Vagina (tissue), 2 donors: ENCODE measurements around the gene R3HDM4.

Source experiments
- CTCF ChIP-seq, 3 experiments: fragments of 450-650 bp in 2 of 3; fragments of 200-600 bp in 1 of 3; sonication (generic) in 1 of 3; IDR thresholded peaks; one replicate each; pipeline ENCODE4 v1.5.1; 2017 to 2019; ENCODE audit warnings: antibody characterized with exemption in 3 of 3, mild to moderate bottlenecking in 2 of 3, moderate library complexity in 2 of 3
- POLR2AphosphoS5 ChIP-seq, 2 donors: sonication (generic); formaldehyde crosslinking; IDR thresholded peaks; one replicate each; pipeline ENCODE4 v1.9.0; 2017; ENCODE audit warnings: antibody characterized with exemption in 2 of 2, mild to moderate bottlenecking in 2 of 2, low read depth in 1 of 2; ENCODE audit not compliant: insufficient read depth in 1 of 2

- TF ChIP-seq CTCF (IDR thresholded peaks at IDR 0.05) (no peak), POLR2AphosphoS5 (IDR thresholded peaks at IDR 0.05; ENCODE audit: insufficient read depth in 1 of 2, low read depth in 1 of 2) (no peak)
These were observed 46.2 kb upstream of the R3HDM4 start for GRCh38 chr19:958967-959855.
